SK-N-SH treated with all-trans-retinoic acid at 6 μM for 48 hours (cell line): ENCODE results near the gene TMEM94.
"Not testable (repeated sequence)": the region's sequence is repeated elsewhere in the genome, so short reads cannot be mapped to it uniquely, and the experiment has no call there.

Experiments used
- ATAC-seq: fragments of 200-7000 bp; cut with Tn5 transposase; 3 replicates; pipeline ENCODE4 v1.9.1; 2020; ENCODE audit warnings: mild to moderate bottlenecking, moderate library complexity
- ARNTL ChIP-seq: fragments of 450-650 bp; formaldehyde crosslinking; IDR thresholded peaks from 2 replicates; pipeline ENCODE4 v1.5.0; 2020; ENCODE audit warnings: low read depth, mild to moderate bottlenecking, moderate library complexity, borderline replicate concordance
- BACH2 ChIP-seq: fragments of 250-450 bp; sonication (Bioruptor Pico); IDR thresholded peaks from 2 replicates; pipeline ENCODE4 v1.9.0; 2021; ENCODE audit warnings: mild to moderate bottlenecking, borderline replicate concordance
- CSDC2 ChIP-seq: fragments of 250-450 bp; sonication (Bioruptor Pico); IDR thresholded peaks from 2 replicates; pipeline ENCODE4 v1.5.0; 2020; ENCODE audit warnings: mild to moderate bottlenecking, moderate library complexity
- ESRRG ChIP-seq: fragments of 250-450 bp; sonication (Bioruptor Pico); IDR thresholded peaks from 2 replicates; pipeline ENCODE4 v1.6.1; 2021; ENCODE audit warnings: mild to moderate bottlenecking
- GLIS3 ChIP-seq: fragments of 250-450 bp; sonication (Bioruptor Pico); IDR thresholded peaks from 2 replicates; pipeline ENCODE4 v1.5.0; 2020; ENCODE audit warnings: mild to moderate bottlenecking, moderate library complexity
- OSR1 ChIP-seq: fragments of 250-450 bp; sonication (Bioruptor Pico); IDR thresholded peaks from 2 replicates; pipeline ENCODE4 v1.8.0; 2022; ENCODE audit warnings: moderate library complexity, mild to moderate bottlenecking, inconsistent platforms
- PPARA ChIP-seq: fragments of 250-450 bp; sonication (Bioruptor Pico); IDR thresholded peaks from 2 replicates; pipeline ENCODE4 v1.5.0; 2020; ENCODE audit warnings: mild to moderate bottlenecking, borderline replicate concordance
- RARB ChIP-seq: fragments of 250-450 bp; sonication (Bioruptor Pico); IDR thresholded peaks from 2 replicates; pipeline ENCODE4 v1.8.0; 2021; ENCODE audit warnings: mild to moderate bottlenecking, moderate library complexity
- SNAI2 ChIP-seq: fragments of 250-450 bp; sonication (Bioruptor Pico); IDR thresholded peaks from 2 replicates; pipeline ENCODE4 v1.5.0; 2020; ENCODE audit warnings: mild to moderate bottlenecking, moderate library complexity
- TCF4 ChIP-seq: fragments of 250-450 bp; sonication (Bioruptor Pico); IDR thresholded peaks from 2 replicates; pipeline ENCODE4 v1.8.0; 2021; ENCODE audit warnings: mild to moderate bottlenecking, moderate library complexity, borderline replicate concordance
- TOX ChIP-seq: fragments of 250-450 bp; sonication (Bioruptor Pico); IDR thresholded peaks from 2 replicates; pipeline ENCODE4 v1.8.0; 2021; ENCODE audit warnings: mild to moderate bottlenecking, moderate library complexity, borderline replicate concordance
- ZFP3 ChIP-seq: fragments of 250-450 bp; sonication (Bioruptor Pico); IDR thresholded peaks from 2 replicates; pipeline ENCODE4 v1.5.0; 2020; ENCODE audit warnings: mild to moderate bottlenecking, moderate library complexity
- ZFP30 ChIP-seq: fragments of 450-650 bp; formaldehyde crosslinking; IDR thresholded peaks from 2 replicates; pipeline ENCODE4 v1.5.0; 2022; ENCODE audit warnings: mild to moderate bottlenecking, moderate library complexity
- ZNF565 ChIP-seq: fragments of 450-650 bp; formaldehyde crosslinking; conservative IDR thresholded peaks from 2 replicates; pipeline ENCODE4 v1.5.0; 2020; ENCODE audit warnings: low read depth, mild to moderate bottlenecking, moderate library complexity
- ZNF70 ChIP-seq: fragments of 450-650 bp; formaldehyde crosslinking; IDR thresholded peaks from 2 replicates; pipeline ENCODE4 v1.5.0; 2020; ENCODE audit warnings: mild to moderate bottlenecking, moderate library complexity
- ZNF8 ChIP-seq: fragments of 450-650 bp; formaldehyde crosslinking; IDR thresholded peaks from 2 replicates; pipeline ENCODE4 v1.5.0; 2020; ENCODE audit warnings: mild to moderate bottlenecking, moderate library complexity
- TF ChIP-seq, protein P1 (sequence below): fragments of 250-450 bp; sonication (Bioruptor Pico); IDR thresholded peaks from 2 replicates; pipeline ENCODE4 v1.8.0; 2021; ENCODE audit warnings: low read depth, mild to moderate bottlenecking, moderate library complexity, borderline replicate concordance
- TF ChIP-seq, protein P2 (sequence below): fragments of 250-450 bp; sonication (Bioruptor Pico); IDR thresholded peaks from 2 replicates; pipeline ENCODE4 v1.5.1; 2021; ENCODE audit warnings: mild to moderate bottlenecking, moderate library complexity
- TF ChIP-seq, protein P3 (sequence below): fragments of 250-450 bp; sonication (Bioruptor Pico); IDR thresholded peaks from 2 replicates; pipeline ENCODE4 v1.8.0; 2020; ENCODE audit warnings: mild to moderate bottlenecking, moderate library complexity, borderline replicate concordance
- TF ChIP-seq, protein P4 (sequence below): fragments of 250-450 bp; sonication (Bioruptor Pico); IDR thresholded peaks from 2 replicates; pipeline ENCODE4 v1.5.1; 2020; ENCODE audit warnings: low read depth, mild to moderate bottlenecking, moderate library complexity
- TF ChIP-seq, protein P5 (sequence below): fragments of 250-450 bp; sonication (Bioruptor Pico); IDR thresholded peaks from 2 replicates; pipeline ENCODE4 v1.5.0; 2020; ENCODE audit warnings: mild to moderate bottlenecking, moderate library complexity

TMEM94 gene

DNA sequence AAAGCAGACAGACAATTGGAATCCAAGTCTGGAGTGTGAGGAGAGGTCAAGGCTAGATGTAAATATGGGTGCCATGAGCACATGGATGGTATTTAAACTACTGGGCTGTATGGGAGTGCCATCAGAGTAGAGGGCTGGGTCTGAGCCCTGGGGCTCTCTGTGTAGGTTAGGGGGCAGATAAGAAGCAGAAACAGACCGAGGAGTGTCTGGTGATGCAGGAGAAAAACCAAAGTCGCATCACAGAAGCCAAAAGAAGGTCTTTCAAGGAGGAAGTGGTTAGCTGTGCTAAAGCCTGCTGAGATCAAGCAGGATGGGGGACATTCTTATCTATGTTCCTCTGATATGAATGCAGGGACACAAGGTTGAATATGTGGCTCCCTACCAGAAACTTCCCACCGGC lies 61.8 kb downstream of the TMEM94 start:
- TF ChIP-seq, protein P1, sequence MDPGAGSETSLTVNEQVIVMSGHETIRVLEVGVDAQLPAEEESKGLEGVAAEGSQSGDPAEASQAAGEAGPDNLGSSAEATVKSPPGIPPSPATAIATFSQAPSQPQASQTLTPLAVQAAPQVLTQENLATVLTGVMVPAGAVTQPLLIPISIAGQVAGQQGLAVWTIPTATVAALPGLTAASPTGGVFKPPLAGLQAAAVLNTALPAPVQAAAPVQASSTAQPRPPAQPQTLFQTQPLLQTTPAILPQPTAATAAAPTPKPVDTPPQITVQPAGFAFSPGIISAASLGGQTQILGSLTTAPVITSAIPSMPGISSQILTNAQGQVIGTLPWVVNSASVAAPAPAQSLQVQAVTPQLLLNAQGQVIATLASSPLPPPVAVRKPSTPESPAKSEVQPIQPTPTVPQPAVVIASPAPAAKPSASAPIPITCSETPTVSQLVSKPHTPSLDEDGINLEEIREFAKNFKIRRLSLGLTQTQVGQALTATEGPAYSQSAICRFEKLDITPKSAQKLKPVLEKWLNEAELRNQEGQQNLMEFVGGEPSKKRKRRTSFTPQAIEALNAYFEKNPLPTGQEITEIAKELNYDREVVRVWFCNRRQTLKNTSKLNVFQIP (CRISPR knock-in tag): no peak
- TF ChIP-seq PPARA (no peak), ZFP3 (CRISPR knock-in tag) (no peak), ARNTL (no peak), ZNF565 (CRISPR knock-in tag) (no peak), ESRRG (no peak), TOX (no peak), TCF4 (CRISPR knock-in tag) (no peak), CSDC2 (no peak), ZNF8 (CRISPR knock-in tag) (no peak)
- TF ChIP-seq, protein P2, sequence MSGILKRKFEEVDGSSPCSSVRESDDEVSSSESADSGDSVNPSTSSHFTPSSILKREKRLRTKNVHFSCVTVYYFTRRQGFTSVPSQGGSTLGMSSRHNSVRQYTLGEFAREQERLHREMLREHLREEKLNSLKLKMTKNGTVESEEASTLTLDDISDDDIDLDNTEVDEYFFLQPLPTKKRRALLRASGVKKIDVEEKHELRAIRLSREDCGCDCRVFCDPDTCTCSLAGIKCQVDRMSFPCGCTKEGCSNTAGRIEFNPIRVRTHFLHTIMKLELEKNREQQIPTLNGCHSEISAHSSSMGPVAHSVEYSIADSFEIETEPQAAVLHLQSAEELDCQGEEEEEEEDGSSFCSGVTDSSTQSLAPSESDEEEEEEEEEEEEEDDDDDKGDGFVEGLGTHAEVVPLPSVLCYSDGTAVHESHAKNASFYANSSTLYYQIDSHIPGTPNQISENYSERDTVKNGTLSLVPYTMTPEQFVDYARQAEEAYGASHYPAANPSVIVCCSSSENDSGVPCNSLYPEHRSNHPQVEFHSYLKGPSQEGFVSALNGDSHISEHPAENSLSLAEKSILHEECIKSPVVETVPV: no peak
- TF ChIP-seq, protein P3, sequence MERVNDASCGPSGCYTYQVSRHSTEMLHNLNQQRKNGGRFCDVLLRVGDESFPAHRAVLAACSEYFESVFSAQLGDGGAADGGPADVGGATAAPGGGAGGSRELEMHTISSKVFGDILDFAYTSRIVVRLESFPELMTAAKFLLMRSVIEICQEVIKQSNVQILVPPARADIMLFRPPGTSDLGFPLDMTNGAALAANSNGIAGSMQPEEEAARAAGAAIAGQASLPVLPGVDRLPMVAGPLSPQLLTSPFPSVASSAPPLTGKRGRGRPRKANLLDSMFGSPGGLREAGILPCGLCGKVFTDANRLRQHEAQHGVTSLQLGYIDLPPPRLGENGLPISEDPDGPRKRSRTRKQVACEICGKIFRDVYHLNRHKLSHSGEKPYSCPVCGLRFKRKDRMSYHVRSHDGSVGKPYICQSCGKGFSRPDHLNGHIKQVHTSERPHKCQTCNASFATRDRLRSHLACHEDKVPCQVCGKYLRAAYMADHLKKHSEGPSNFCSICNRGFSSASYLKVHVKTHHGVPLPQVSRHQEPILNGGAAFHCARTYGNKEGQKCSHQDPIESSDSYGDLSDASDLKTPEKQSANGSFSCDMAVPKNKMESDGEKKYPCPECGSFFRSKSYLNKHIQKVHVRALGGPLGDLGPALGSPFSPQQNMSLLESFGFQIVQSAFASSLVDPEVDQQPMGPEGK (CRISPR knock-in tag): no peak
- no peak for ATAC-seq

DNA sequence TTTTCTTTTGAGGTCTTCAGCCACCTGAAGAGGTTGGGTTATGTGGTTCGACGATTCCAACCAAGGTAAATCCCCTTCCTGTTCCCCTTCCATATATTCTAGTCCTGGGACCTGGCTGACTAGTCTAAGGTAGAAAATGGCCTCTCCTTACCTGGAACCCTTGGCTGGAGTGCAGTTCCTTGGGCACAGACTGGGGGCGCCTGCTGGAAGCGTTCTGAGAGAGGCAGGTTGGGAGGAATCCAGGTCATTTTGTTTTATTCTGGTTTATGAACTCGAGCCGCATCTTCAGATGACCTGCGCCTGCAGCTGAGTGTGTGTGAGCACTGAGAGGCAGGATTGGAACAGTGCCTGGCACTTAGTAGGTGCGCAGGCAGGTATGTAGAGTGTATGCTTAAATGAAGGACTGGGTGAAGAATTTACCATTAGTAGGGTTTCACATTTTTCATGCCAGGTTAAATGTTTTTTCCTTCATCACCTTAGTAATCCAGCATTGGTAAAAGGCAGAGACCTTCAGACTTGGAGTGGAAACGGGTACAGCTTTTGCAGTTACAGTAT lies 62.6 kb downstream of the TMEM94 start:
- no peak for ATAC-seq
- TF ChIP-seq, protein P2: no peak
- TF ChIP-seq ARNTL: no peak
- TF ChIP-seq OSR1: no peak
- no peak for TF ChIP-seq ESRRG
- TF ChIP-seq, protein P4, sequence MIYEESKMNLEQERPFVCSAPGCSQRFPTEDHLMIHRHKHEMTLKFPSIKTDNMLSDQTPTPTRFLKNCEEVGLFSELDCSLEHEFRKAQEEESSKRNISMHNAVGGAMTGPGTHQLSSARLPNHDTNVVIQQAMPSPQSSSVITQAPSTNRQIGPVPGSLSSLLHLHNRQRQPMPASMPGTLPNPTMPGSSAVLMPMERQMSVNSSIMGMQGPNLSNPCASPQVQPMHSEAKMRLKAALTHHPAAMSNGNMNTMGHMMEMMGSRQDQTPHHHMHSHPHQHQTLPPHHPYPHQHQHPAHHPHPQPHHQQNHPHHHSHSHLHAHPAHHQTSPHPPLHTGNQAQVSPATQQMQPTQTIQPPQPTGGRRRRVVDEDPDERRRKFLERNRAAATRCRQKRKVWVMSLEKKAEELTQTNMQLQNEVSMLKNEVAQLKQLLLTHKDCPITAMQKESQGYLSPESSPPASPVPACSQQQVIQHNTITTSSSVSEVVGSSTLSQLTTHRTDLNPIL (CRISPR knock-in tag): no peak
- TF ChIP-seq, protein P1 (CRISPR knock-in tag): no peak

DNA sequence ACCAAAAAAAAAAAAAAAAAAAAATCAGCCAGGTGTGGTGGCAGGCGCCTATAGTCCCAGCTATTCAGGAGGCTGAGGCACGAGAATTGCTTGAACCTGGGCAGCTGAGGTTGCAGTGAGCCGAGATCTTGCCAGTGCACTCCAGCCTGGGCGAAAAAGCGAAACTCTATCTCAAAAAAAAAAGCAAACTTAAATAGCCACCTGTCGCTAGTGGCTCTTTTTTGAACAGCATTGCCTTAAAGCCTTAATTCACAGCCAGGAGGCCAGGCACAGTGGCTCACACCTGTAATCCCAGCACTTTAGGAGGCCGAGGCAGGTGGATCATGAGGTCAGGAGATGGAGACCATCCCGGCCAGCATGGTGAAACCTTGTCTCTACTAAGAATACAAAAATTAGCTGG lies 64.0 kb downstream of the TMEM94 start:
- not testable (repeated sequence) for ATAC-seq

DNA sequence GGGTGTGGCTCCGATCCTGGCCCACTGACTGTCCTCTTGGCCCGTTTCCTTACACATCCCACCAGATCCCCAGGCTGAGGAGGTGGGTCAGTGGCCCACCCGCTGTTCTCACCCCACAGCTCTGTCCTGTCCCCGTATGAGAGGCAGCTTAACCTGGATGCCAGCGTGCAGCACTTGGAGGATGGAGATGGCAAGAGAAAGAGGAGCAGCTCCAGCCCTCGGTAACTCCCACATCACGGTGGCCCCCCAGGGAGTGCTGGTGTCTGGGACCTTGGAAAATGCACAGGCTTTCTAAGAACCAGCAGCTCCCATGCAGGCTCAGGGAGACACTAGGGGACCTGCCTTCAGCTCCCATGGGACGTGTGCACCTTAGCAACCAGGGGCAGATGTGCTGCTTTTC lies 64.9 kb downstream of the TMEM94 start:
- TF ChIP-seq TOX (no peak), ZNF70 (CRISPR knock-in tag) (no peak), SNAI2 (CRISPR knock-in tag) (no peak), CSDC2 (no peak), RARB (CRISPR knock-in tag) (no peak), GLIS3 (no peak), ZFP30 (CRISPR knock-in tag) (no peak), BACH2 (no peak), ZNF565 (CRISPR knock-in tag) (no peak)
- TF ChIP-seq, protein P4 (CRISPR knock-in tag): no peak
- TF ChIP-seq, protein P5, sequence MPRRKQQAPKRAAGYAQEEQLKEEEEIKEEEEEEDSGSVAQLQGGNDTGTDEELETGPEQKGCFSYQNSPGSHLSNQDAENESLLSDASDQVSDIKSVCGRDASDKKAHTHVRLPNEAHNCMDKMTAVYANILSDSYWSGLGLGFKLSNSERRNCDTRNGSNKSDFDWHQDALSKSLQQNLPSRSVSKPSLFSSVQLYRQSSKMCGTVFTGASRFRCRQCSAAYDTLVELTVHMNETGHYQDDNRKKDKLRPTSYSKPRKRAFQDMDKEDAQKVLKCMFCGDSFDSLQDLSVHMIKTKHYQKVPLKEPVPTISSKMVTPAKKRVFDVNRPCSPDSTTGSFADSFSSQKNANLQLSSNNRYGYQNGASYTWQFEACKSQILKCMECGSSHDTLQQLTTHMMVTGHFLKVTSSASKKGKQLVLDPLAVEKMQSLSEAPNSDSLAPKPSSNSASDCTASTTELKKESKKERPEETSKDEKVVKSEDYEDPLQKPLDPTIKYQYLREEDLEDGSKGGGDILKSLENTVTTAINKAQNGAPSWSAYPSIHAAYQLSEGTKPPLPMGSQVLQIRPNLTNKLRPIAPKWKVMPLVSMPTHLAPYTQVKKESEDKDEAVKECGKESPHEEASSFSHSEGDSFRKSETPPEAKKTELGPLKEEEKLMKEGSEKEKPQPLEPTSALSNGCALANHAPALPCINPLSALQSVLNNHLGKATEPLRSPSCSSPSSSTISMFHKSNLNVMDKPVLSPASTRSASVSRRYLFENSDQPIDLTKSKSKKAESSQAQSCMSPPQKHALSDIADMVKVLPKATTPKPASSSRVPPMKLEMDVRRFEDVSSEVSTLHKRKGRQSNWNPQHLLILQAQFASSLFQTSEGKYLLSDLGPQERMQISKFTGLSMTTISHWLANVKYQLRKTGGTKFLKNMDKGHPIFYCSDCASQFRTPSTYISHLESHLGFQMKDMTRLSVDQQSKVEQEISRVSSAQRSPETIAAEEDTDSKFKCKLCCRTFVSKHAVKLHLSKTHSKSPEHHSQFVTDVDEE (CRISPR knock-in tag): no peak
- TF ChIP-seq, protein P2: no peak
- ATAC-seq: no peak
